GM12878 (cell line): ENCODE data around the gene ANLN.

ENCODE experiments used
- SUZ12 ChIP-seq: fragments of 200-600 bp; sonication (generic); IDR thresholded peaks from one replicate; pipeline ENCODE4 v1.6.1; 2018; ENCODE audit warnings: antibody characterized with exemption, mild to moderate bottlenecking; ENCODE audit not compliant: unreplicated experiment
- TF ChIP-seq, protein P1 (sequence below), 3 experiments: IDR thresholded peaks in 2 of 3; conservative IDR thresholded peaks in 1 of 3; 2 replicates each; pipeline ENCODE4 v1.5.1; 2011; ENCODE audit warnings: low read depth in 3 of 3, low read length in 3 of 3, mild to moderate bottlenecking in 3 of 3, control low read depth in 2 of 3, moderate library complexity in 2 of 3, inconsistent platforms in 1 of 3, mixed read lengths in 1 of 3; ENCODE audit not compliant: control insufficient read depth in 2 of 3, insufficient read depth in 1 of 3; ENCODE audit errors: extremely low read depth in 1 of 3
- TF ChIP-seq, protein P2 (sequence below): IDR thresholded peaks from 2 replicates; pipeline ENCODE4 v1.6.1; 2011; ENCODE audit warnings: low read depth, low read length, improper control_type of control experiment, borderline replicate concordance

DNA sequence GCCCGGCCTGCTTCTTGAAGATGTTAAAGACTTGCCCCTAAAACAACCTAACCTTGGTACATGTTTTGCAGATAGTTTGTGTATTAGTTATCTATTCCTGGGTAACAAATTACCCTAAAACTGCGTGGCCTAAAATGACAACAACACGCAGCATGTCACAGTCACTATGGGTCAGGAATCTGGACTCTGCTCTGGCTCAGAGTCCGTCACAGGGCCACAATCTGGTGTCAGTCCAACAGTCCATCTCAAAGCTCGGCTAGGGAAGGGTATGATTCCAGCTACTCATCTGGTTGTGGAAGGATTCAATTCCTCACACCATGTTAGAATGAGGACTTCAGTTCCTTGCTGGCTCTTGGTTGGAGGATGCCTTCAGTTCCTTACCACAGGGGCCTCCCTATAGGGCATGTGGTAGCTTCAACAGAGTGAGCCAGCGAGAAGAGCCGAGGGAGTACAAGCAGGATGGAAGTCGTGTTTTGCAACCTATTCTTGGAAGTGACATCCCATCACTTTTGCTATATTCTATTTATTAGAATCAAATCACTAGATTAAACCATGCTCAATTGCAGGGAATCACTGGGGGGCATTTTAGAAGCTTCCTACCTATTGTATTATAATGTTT is 71.3 kb downstream of the ANLN start:
- TF ChIP-seq, protein P1, sequence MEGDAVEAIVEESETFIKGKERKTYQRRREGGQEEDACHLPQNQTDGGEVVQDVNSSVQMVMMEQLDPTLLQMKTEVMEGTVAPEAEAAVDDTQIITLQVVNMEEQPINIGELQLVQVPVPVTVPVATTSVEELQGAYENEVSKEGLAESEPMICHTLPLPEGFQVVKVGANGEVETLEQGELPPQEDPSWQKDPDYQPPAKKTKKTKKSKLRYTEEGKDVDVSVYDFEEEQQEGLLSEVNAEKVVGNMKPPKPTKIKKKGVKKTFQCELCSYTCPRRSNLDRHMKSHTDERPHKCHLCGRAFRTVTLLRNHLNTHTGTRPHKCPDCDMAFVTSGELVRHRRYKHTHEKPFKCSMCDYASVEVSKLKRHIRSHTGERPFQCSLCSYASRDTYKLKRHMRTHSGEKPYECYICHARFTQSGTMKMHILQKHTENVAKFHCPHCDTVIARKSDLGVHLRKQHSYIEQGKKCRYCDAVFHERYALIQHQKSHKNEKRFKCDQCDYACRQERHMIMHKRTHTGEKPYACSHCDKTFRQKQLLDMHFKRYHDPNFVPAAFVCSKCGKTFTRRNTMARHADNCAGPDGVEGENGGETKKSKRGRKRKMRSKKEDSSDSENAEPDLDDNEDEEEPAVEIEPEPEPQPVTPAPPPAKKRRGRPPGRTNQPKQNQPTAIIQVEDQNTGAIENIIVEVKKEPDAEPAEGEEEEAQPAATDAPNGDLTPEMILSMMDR (IDR thresholded peaks at IDR 0.05 in 2 of 3, conservative IDR thresholded peaks at IDR 0.05 in 1 of 3; ENCODE audit: control insufficient read depth in 2 of 3, extremely low read depth in 1 of 3, insufficient read depth in 1 of 3, low read depth in 3 of 3, low read length in 3 of 3): no peak
- TF ChIP-seq, protein P2, sequence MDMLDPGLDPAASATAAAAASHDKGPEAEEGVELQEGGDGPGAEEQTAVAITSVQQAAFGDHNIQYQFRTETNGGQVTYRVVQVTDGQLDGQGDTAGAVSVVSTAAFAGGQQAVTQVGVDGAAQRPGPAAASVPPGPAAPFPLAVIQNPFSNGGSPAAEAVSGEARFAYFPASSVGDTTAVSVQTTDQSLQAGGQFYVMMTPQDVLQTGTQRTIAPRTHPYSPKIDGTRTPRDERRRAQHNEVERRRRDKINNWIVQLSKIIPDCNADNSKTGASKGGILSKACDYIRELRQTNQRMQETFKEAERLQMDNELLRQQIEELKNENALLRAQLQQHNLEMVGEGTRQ: no peak
- TF ChIP-seq SUZ12: no peak
